ENCODE data around the gene GIT2. TPM values are rescaled to one million over a fixed set of nuclear protein-coding genes. Genes with fewer than 3 reads are reported as not detected.

Gene GIT2
- total RNA-seq, 1 donor from 2014 or later = 89.1 TPM

GRCh38 chr12:109952873-109953272 is 43.3 kb downstream of the GIT2 start:
- Mint-ChIP-seq H3K4me3 (ENCODE audit: unreplicated experiment) (peak overlapping the region; percentile 48), H3K27me3 (ENCODE audit: unreplicated experiment) (peaks cover 2% of the 10 kb centered on the region), H3K27ac (ENCODE audit: unreplicated experiment) (no peak overlapping the region), H3K36me3 (ENCODE audit: low read depth, unreplicated experiment) (peaks cover 44% of the 10 kb centered on the region), H3K4me1 (ENCODE audit: unreplicated experiment) (peaks cover 16% of the 10 kb centered on the region), H3K9me3 (ENCODE audit: unreplicated experiment) (no peaks in the 10 kb centered on the region)
- DNase-seq (ENCODE audit: low spot score) = no peak
- no peak for TF ChIP-seq CTCF (IDR thresholded peaks at IDR 0.05; ENCODE audit: unreplicated experiment)

GRCh38 chr12:109952160-109952858 is 43.9 kb downstream of the GIT2 start:
- Mint-ChIP-seq H3K36me3 (ENCODE audit: low read depth, unreplicated experiment) (peaks cover 45% of the 10 kb centered on the region), H3K27me3 (ENCODE audit: unreplicated experiment) (peaks cover 2% of the 10 kb centered on the region), H3K4me3 (ENCODE audit: unreplicated experiment) (peak overlapping the region; percentile 39), H3K27ac (ENCODE audit: unreplicated experiment) (peak overlapping the region; percentile 7), H3K4me1 (ENCODE audit: unreplicated experiment) (peaks cover 21% of the 10 kb centered on the region), H3K9me3 (ENCODE audit: unreplicated experiment) (no peaks in the 10 kb centered on the region)
- no peak for DNase-seq (ENCODE audit: low spot score)
- no peak for TF ChIP-seq CTCF (IDR thresholded peaks at IDR 0.05; ENCODE audit: unreplicated experiment)

- Mint-ChIP-seq H3K4me3 (ENCODE audit: unreplicated experiment) (peak overlapping the region; percentile 73), H3K27ac (ENCODE audit: unreplicated experiment) (no peak overlapping the region), H3K36me3 (ENCODE audit: low read depth, unreplicated experiment) (peaks cover 47% of the 10 kb centered on the region), H3K9me3 (ENCODE audit: unreplicated experiment) (no peaks in the 10 kb centered on the region), H3K4me1 (ENCODE audit: unreplicated experiment) (peaks cover 26% of the 10 kb centered on the region), H3K27me3 (ENCODE audit: unreplicated experiment) (peaks cover 2% of the 10 kb centered on the region)
- TF ChIP-seq CTCF (IDR thresholded peaks at IDR 0.05; ENCODE audit: unreplicated experiment) = no peak
- no peak for DNase-seq (ENCODE audit: low spot score)
Measured at GRCh38 chr12:109951751-109952150, 44.4 kb downstream of the GIT2 start.

GRCh38 chr12:109951136-109951535 is 45.0 kb downstream of the GIT2 start:
- Mint-ChIP-seq H3K4me3 (ENCODE audit: unreplicated experiment) (no peak overlapping the region), H3K4me1 (ENCODE audit: unreplicated experiment) (peaks cover 32% of the 10 kb centered on the region), H3K9me3 (ENCODE audit: unreplicated experiment) (no peaks in the 10 kb centered on the region), H3K27ac (ENCODE audit: unreplicated experiment) (no peak overlapping the region), H3K36me3 (ENCODE audit: low read depth, unreplicated experiment) (peaks cover 46% of the 10 kb centered on the region), H3K27me3 (ENCODE audit: unreplicated experiment) (peaks cover 2% of the 10 kb centered on the region)
- no peak for DNase-seq (ENCODE audit: low spot score)
- no peak for TF ChIP-seq CTCF (IDR thresholded peaks at IDR 0.05; ENCODE audit: unreplicated experiment)

- peaks cover 43% of the 10 kb centered on the region for H3K36me3 Mint-ChIP-seq (ENCODE audit: low read depth, unreplicated experiment)
- TF ChIP-seq CTCF (IDR thresholded peaks at IDR 0.05; ENCODE audit: unreplicated experiment) = no peak
- no peak overlapping the region for H3K4me3 Mint-ChIP-seq (ENCODE audit: unreplicated experiment)
- H3K4me1 Mint-ChIP-seq (ENCODE audit: unreplicated experiment) = peaks cover 33% of the 10 kb centered on the region
- H3K27me3 Mint-ChIP-seq (ENCODE audit: unreplicated experiment) = peaks cover 2% of the 10 kb centered on the region
- H3K9me3 Mint-ChIP-seq (ENCODE audit: unreplicated experiment) = no peaks in the 10 kb centered on the region
- DNase-seq (ENCODE audit: low spot score) = no peak
- H3K27ac Mint-ChIP-seq (ENCODE audit: unreplicated experiment) = no peak overlapping the region
Measured at GRCh38 chr12:109950625-109951024, 45.5 kb downstream of the GIT2 start.
